GM18526 (cell line): ENCODE results near the gene EPC2.

Experiments used
- POLR2A ChIP-seq: IDR thresholded peaks from 3 replicates; pipeline ENCODE4 v1.6.1; 2011; ENCODE audit not compliant: insufficient read length; ENCODE audit errors: extremely low read depth

EPC2 gene

DNA sequence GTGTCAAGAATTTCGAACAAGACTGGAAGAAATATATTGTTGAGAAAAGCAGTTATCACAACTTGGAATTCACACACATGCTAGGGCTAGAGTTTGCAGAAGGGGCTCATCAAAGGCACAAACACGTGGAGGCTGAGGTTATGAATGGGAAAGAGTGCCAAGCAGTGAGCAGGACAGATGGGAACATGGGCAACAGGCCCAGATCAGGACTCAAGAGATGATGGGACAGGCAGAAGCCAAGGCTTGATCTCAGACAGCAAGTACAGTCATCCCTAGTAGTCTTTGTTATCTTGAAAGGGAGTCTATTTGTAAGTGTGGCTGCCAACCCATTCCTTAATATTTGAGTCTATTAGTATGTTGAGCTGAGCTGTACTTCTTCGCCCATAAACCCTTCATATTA, 22.2 kb upstream of the EPC2 start:
- TF ChIP-seq POLR2A = no peak

DNA sequence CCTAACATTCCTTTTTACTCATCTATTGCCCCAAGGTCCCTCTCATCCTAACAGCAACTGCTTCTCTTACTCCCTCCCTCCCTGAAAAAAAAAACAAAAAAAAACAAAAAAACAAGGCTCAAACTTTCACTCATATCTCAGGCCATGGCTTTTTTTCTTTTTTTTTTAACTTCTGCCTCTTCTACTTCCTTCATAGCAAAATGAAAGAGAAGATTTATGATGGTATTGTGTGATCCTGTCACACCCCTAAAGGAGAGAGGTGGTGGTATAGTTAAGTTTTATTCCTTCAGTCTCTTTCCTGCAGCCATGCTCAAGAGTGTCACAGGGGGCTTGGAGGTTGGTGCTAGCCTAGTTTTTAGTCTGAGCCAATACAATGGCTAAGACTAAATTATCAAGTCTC, 21.5 kb upstream of the EPC2 start:
- no peak for TF ChIP-seq POLR2A

DNA sequence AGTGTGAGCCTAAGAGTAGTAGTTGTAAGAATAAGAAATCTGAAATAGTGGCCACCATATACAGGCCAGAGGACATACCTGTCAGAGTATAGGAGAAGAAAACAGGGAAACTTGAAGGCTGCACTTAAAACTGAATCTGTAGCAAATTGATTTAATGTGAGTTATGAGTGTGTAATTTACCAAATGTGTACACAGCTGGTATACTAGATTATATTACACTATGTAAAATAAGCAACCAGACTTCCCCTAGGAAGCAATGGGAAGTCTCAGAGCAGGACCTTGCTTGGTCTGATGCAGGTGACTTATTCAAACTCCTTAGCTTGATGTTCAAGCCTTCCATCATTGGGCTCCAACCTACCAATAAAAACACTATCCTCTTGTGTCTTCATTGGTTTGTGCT, 17.3 kb upstream of the EPC2 start:
- no peak for TF ChIP-seq POLR2A

DNA sequence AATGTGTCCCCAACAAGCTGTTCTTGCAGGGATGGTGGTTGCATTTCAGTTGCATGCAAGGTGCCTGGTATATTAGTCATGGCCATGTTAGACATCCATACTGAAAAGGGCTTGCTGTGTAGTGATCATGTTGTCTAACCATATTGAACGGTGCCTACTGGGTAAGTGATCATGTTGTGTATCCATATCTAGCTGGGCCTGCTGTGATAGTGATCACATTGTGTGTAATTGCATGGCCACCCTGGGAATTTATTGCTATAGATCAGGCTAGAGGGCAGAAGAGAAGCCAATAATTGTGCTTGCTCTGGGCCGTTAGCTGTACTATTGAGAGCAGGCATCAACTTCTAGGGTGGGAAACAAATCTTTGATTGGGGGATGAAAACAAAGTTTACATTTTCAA, 9.8 kb upstream of the EPC2 start:
- TF ChIP-seq POLR2A = no peak

DNA sequence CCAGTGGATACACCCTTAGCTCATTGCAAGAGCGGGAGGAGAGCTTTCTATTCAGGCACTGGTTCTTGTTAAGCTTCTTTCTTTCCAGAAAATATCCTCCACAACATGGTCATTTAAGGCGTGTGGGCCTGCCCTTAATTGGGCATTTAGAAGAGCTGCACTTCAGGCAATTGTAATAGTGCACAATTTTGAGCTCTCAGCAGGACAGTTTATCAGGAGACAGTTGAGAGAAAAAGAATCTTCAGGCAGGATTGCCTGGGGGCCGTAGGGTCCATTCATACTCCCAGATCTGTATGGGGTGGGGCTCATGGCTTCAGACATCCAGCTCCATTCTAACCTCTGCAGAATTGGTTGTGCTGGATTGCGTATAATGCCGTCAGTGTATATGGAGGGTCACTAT, 6.0 kb upstream of the EPC2 start:
- no peak for TF ChIP-seq POLR2A

DNA sequence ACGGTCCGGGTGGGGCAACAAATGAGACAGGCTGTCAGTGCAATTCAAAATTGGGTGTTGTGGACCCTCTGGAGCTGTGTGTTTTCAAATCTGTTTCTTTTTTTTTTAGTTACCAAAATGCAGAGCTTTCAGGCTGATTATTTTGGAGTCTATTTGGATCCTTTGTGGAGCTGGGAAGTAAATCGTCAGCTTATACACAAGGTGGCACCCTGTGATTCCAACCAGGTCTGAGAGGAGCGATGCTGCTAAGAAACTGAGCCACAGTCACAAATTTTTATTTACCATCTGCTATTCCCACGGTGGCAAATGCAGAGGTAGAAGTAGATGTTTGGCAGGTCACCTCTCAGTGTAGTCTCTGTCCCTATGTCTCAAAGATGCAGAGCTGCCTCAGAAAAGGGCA, 3.8 kb upstream of the EPC2 start:
- TF ChIP-seq POLR2A = no peak

DNA sequence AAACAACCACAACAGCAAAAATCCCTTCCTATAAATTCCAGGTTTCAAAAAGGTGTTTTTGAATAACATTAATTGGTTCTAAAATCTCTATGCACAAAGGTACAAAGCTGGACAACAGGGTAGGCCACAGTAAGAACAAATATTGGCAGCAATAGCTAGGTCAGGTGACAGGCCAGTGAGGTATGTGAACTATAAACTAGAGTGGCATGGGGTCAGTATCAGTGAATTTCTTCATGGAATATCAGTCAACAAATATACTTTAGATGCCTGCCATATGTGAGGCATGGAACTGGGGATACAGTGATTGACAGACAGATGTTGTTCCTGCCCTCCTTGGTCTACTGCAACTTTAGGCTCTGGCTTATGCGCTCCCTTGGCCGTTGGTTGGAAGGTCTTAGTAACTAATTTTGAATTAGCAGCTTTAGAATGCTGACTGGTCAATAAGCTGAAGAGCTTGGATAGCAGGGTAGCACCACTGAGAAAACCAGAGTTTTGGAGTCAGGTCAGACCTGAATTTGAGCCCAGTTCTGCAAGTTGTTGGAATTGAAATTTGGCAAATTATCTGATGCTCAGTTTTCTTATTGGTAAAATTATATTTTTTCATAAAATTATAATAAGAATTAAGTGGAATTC, 2.3 kb upstream of the EPC2 start:
- no peak for TF ChIP-seq POLR2A

DNA sequence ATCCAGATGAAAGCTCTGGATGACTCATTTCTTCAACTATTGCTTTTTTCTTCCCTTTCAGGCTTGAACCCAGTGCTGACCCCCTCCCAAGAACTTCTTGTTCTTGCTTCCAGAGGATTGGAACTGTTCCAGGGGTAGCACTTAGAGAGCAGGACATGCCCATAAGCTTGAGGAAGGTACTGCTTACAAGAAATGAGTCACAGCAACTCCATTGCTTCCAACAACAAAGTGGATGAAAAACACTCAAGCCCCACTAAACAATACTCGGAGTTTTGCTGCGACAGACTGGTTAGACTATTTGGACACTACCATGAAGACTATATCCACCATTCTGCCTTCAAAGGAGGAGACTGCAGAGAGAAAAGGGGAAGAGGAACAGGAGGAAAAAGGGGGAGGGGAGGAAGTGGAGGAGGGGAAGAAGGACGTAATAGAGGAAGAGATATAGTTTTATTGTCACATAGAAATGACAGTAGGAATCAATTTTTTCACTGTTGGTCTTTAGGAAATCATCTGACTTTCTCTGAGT, 1.6 kb upstream of the EPC2 start:
- TF ChIP-seq POLR2A = no peak

DNA sequence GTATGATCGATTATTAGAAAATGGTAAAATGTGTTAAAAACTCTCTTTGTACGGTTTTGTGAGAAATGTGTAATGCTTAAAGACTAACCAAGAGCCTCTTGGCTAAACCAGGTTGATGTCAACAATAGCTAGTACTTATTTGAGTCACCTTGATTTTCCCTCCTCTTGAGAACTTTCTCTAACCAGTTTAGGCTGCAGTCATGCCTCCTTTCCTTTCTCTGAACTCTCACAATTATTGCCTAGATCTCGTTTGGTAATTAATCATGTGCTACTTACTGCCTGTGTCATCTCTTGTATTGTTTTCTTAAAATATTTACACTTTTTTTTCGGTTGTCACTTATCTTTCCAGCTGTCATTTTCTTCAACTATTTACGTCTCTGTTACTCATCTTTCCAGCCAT, 1.1 kb upstream of the EPC2 start:
- TF ChIP-seq POLR2A = no peak

DNA sequence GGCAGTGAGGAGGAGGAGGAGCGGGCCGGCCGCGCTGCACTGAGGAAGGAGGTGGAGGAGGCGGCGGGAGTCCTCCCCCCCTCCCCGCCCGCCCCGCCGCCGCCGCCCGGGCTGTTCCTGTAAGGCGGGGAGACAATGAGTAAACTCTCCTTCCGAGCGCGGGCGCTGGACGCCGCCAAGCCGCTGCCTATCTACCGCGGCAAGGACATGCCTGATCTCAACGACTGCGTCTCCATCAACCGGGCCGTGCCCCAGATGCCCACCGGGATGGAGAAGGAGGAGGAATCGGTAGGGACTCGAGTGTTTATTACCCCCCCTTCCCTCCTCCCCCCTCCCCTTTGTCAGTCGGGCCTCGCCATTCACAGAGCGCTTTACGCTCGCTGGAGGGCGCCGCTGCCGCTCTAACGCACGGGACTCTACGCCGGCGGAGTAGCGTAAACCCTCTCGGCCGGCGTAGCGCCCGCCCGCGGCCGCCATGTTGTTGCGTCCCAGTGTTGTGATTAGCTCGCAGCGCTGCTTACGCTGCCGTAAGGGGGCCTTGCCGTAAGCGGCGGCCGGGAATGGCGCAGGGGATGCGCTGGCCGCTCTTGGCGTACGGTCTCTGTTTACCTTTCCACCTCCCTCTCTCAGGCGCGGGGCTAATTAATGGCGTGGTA, 460 bp downstream of the EPC2 start:
- TF ChIP-seq POLR2A = no peak

DNA sequence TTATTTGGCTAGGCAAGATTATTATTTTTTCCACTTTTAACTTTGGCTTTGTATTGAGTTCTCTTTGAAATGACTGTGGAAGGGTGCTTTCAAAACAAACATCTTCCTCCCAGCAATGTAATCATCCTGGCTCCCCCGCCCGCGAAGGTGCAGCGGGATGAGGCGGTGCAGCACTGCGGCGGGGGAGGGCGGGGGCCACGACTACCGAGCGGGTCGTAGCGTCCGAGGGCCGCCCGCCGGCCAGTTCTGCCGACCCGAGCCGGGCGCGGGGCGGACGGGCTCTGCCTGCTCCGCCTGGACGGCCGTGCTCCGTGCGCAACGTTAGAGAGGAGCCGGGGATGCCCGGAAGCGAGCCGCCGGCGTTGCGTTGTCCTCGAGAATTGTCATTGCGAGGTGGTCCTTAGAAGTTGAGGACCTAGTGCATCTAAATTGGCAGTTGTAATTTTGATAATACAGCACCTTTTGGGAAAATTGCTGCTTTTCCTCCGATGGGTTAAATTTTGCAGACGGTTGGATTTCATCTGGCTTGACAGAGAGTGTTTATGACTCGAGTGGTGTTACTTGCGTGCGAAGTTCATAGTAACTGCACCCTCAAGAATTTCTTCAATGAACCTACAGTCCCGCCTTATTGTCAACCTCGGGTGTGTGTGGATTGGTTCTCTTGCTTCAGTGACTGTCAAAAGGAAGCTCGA, 1.1 kb downstream of the EPC2 start:
- no peak for TF ChIP-seq POLR2A

DNA sequence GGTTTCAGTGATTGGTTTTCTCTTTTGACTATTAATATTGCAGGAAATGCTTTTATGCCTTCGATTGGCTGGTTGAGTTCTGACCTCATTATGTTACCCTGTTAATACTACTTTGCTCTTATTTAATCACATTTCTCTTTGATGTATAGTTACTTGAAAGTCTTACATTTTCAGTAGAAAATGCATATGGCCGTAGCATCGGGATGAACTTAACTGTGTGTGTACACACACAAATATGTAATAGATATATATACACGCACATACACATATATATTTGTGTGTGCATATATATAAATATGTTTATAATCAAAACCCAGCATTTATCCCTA, 1.6 kb downstream of the EPC2 start:
- TF ChIP-seq POLR2A = no peak

DNA sequence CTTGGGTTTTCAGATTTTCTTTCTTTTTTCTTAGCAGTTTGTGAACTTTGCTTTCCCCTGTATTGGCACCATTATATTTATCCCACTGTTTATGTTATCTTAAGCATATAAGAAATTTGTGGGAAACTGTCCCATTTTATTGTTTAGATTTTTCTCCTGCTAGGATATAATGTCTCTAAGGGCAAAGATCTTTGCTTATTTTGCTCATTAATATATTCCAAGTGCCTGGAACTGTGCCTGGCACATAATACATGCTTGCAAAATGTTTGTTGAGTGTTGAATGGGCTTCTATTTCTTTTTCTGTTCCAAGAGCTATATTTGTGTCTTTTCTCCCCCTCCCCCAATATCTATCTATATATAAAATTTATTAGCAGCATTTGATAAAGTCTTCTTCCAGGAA, 5.4 kb downstream of the EPC2 start:
- TF ChIP-seq POLR2A = no peak

DNA sequence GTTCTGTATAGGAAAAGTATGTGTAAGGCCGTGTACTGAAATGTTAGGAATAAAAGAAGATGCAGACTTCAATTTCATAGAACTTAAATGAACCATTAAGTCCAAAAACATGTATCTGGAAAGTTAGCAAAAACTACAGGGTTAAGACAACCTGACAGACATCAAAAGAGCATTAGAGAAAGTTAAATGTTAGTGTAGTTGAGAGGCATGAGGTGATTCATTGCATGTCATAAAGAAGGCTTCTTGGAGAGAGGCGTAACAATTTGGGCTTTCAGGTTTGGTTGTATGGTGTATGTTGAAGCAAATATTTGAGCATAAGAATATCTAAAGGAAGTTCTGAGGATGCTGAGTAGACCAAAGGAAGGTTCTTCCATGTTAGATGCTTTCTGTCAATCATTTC, 6.3 kb downstream of the EPC2 start:
- no peak for TF ChIP-seq POLR2A

DNA sequence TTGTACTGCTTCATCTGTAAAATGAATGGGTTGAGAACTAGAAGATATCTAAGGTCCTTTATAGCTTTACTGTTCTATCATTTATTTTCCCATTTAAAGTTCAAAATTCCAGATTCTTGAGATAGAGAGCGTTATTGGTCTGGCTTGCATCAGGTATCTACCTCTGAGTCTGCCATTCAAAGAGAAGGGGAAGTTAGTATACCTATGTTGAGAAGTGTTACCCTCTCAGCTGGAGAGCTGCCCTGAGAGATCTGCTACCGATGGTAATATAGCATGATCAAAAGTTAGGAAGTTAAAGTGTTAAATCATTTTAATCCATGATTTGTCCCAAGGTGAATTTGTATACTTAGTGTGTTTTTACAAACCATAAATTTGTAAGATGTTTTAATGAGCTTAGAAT, 7.4 kb downstream of the EPC2 start:
- TF ChIP-seq POLR2A = no peak

DNA sequence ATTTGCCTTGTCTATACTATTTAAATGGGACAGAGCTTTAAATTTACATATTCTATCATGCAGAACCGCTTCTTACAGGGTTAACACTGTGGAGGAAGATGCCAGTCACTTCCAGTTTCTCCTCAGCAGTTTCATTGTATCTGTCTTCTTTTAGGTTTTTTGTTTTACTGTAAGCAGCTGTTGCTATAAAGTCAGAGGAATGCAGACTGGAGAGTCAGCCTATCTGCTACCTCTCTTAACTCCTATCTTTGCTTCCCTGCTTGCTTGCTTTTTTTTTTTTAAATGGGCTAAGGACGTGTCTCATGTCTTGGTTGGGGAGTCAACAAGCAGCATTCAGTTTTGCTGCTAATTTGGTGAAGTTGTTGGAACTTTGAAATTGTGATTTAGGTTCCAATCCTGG, 8.9 kb downstream of the EPC2 start:
- TF ChIP-seq POLR2A = no peak
